ENCODE data around the gene TBC1D24.

DNA sequence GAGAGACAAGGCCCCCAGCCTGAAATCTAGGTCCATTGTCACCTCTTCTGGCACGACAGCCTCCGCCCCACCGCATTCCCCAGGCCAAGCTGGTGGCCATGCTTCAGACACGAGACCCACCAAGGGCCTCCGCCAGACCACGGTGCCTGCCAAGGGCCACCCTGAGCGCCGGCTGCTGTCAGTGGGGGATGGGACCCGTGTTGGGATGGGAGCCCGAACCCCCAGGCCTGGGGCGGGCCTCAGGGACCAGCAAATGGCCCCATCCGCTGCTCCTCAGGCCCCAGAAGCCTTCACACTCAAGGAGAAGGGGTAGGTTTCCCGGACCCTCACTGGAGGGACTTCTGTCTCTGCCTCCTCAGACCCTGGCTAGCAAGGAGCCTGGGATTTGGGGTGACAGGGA lies 14.0 kb upstream of the TBC1D24 start:
- TF ChIP-seq POLR2A (IDR thresholded peaks at IDR 0.05), result no peak
- TF ChIP-seq, protein P1, sequence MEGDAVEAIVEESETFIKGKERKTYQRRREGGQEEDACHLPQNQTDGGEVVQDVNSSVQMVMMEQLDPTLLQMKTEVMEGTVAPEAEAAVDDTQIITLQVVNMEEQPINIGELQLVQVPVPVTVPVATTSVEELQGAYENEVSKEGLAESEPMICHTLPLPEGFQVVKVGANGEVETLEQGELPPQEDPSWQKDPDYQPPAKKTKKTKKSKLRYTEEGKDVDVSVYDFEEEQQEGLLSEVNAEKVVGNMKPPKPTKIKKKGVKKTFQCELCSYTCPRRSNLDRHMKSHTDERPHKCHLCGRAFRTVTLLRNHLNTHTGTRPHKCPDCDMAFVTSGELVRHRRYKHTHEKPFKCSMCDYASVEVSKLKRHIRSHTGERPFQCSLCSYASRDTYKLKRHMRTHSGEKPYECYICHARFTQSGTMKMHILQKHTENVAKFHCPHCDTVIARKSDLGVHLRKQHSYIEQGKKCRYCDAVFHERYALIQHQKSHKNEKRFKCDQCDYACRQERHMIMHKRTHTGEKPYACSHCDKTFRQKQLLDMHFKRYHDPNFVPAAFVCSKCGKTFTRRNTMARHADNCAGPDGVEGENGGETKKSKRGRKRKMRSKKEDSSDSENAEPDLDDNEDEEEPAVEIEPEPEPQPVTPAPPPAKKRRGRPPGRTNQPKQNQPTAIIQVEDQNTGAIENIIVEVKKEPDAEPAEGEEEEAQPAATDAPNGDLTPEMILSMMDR (IDR thresholded peaks at IDR 0.05), result no peak
